GM21529 (cell line): ENCODE measurements around the gene SAYSD1.

Experiments
- ATAC-seq: cut with Tn5 transposase; IDR thresholded peaks from one replicate; pipeline ENCODE4 v1.9.1; 2021; ENCODE audit not compliant: unreplicated experiment

SAYSD1 gene

DNA sequence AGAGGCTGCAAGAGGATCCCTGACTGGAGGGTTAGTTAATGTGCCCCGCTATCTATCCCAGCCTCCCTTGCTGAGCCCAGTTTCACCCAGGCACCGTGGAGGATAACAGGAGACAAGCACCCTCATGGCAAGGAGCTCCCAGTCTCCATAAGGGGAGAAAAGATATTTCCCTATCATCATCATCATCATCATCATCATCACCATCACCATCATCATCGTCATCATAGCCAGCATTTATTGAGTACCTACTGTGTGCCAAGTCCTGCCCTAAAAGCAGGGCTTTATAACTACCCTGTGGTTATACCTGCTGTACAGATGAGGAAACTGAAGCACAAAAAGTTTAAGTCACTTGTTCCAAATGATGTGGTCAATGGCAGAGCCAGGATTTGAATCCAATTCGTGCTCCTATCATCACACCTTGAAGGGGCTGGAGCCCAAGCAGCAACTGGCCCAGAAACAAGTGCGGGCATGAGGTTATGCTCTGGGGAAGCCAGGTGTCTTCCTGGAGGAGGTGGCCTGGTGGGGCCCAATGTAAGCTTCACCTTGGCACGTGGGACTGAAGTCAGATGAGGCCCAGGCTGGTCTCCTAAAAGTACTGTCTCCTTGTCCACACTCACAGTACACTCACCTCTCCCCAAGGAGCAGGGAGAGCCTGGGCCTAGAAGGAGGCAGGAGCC is 56.4 kb downstream of the SAYSD1 start:
- no peak for ATAC-seq

DNA sequence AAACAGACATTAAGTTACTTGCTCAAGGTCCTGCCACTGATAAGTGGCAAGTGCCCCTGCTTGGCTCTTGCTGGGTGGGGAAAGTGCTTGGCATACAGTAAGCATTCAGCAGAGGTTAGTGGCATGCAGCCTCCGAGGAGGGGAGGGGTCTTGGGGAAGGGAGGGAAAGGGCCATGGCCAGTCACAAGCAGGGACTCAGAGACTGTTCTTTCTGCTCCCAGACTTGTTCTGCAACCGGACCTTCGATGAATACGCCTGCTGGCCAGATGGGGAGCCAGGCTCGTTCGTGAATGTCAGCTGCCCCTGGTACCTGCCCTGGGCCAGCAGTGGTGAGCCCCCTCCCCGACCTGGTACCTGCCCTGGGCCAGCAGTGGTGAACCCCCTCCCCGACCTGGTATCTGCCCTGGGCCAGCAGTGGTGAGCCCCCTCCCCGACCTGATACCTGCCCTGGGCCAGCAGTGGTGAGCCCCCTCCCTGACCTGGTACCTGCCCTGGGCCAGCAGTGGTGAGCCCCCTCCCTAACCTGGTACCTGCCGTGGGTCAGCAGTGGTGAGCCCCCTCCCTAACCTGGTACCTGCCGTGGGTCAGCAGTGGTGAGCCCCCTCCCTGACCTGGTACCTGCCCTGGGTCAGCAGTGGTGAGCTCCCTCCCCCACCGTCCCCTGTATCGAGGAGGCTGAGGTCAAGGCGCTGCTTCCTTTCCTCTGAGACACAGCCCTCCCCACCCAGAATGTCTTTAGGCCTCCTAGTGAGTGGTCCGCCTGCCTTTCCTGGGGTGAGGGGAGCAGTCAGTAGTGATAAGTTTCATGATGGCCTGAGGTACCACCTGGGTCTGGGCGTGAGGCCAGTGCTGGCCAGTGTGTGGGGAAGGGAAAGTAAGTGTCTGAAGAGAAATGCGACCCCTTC is 57.5 kb downstream of the SAYSD1 start:
- ATAC-seq, result no peak

DNA sequence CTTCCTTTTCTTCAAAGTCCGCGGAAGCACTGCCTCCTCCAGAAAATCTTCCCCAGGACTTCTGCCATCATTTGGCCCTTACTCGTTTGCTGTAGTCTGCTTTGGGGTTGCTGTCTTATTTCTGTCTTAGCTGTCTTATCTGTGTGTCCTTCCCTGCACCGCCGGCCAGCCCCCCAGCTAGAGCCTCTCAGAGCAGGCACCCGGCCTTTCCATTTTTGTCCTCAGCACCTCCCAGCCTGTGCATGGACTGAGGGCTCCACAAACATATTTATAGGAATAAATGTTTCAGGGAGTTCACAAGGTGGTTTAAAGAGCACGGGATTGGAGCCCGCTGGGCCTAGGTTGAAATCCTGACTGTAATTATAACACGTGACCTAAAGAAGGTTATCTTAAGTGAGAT is 58.3 kb downstream of the SAYSD1 start:
- ATAC-seq, result no peak

DNA sequence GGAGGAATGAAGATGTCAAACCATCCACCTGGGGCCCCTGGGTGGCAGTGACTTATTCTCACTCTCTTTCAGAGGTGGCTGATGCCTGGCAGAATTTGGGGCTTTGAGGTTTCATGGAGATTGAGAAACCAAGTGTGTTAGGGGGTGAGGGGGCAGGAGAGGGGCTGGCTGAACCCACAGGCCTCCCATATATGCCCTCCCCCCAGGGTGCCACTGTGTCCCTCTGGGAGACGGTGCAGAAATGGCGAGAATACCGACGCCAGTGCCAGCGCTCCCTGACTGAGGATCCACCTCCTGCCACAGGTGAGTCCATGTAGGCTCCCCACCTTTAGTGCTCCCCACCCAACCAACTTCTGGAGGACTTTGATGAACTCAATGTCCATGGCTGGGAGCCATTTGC is 58.8 kb downstream of the SAYSD1 start:
- ATAC-seq, result no peak

DNA sequence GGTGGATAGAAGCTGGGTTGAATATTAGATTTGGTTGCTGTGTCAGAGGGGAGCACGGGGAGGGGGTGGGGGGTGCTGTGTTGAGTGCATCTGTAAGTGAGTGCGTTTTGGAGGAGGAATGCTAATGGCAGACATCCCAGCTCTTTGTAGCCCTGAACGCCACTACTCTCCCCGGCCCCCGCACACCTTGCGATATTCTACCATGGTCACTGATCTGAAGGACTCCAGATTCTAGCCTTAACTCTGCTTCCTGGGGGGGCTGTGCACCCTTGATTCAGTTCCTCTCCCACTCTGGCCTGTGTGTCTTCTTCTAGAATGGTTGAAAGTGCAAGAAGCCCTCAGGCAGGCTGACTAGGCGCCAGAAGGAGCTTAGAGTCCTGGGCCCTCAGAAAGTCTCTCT is 59.3 kb downstream of the SAYSD1 start:
- no peak for ATAC-seq

DNA sequence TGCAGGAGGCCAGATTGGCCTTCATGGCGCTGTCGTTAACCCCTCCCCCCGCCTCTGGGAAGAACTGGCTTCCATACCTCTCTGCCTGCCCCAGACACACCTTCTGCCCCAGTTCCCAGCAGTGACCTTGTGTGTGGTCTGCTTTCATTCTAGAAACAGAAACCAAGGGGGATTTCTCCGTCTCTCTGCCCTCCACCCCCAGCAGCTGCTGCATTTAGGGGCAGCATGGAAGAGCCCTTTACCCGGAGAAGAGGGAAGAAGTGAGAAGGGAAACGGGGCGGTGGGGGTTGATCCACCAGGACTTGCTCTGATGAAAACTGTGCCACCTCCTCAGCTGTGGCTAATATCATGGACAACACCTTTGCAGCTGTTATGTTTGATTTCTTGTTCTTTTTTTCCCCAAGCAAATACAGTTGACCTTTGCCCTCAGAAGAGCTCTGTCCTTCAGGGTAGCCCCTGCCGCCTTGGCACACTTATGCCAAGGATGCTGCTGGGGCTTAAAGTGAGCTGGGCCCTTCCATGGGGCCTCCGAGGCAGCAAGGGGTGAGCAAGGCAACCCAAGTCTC is 60.3 kb downstream of the SAYSD1 start:
- no peak for ATAC-seq
